WERI-Rb-1 (cell line): ENCODE data around the gene RWDD3.

ENCODE experiments used
- DNase-seq: peaks from one replicate; pipeline ENCODE4 v3.0.0-alpha.2; 2020
- H3K27ac ChIP-seq: fragments of 250-450 bp; sonication (Bioruptor Pico); 2 replicates; pipeline ENCODE4 v1.5.1; 2020; ENCODE audit warnings: mild to moderate bottlenecking, moderate library complexity
- H3K27me3 ChIP-seq: fragments of 250-450 bp; sonication (Bioruptor Pico); 2 replicates; pipeline ENCODE4 v1.5.1; 2021; ENCODE audit warnings: mild to moderate bottlenecking, low read depth, moderate library complexity; ENCODE audit not compliant: insufficient read depth, severe bottlenecking
- H3K36me3 ChIP-seq: fragments of 250-450 bp; sonication (Bioruptor Pico); 2 replicates; pipeline ENCODE4 v1.5.1; 2020; ENCODE audit warnings: mild to moderate bottlenecking, moderate library complexity
- H3K4me3 ChIP-seq: 2 replicates; pipeline ENCODE4 v1.5.1; 2011; ENCODE audit warnings: low read depth, mild to moderate bottlenecking, control low read depth, low read length
- H3K9me3 ChIP-seq: fragments of 250-450 bp; sonication (Bioruptor Pico); 2 replicates; pipeline ENCODE4 v1.5.1; 2021; ENCODE audit warnings: mild to moderate bottlenecking, moderate library complexity; ENCODE audit not compliant: severe bottlenecking
- CTCF ChIP-seq: IDR thresholded peaks from 2 replicates; pipeline ENCODE4 v1.5.1; 2011; ENCODE audit warnings: low read depth, mild to moderate bottlenecking, control low read depth, inconsistent platforms, low read length

Gene RWDD3

GRCh38 chr1:95197616-95198252, 36.3 kb upstream of the RWDD3 start:
- DNase-seq, result peak; percentile 22
- H3K4me3 ChIP-seq, result no peak overlapping the region

GRCh38 chr1:95201905-95202304, 32.1 kb upstream of the RWDD3 start:
- no peak for TF ChIP-seq CTCF
- H3K27me3 ChIP-seq, result no peaks in the 10 kb centered on the region
- H3K4me3 ChIP-seq, result no peak overlapping the region
- no peaks in the 10 kb centered on the region for H3K9me3 ChIP-seq
- no peak for DNase-seq
- H3K36me3 ChIP-seq, result no peaks in the 10 kb centered on the region
- H3K27ac ChIP-seq, result no peak overlapping the region

More at GRCh38 chr1:95197616-95198252, 36.3 kb upstream of the RWDD3 start:
- TF ChIP-seq CTCF, result no peak
- Histone ChIP-seq H3K36me3 (no peaks in the 10 kb centered on the region), H3K27ac (peak overlapping the region; percentile 32), H3K9me3 (no peaks in the 10 kb centered on the region), H3K27me3 (no peaks in the 10 kb centered on the region)

GRCh38 chr1:95203908-95204437, 30.0 kb upstream of the RWDD3 start:
- no peaks in the 10 kb centered on the region for H3K36me3 ChIP-seq
- H3K27me3 ChIP-seq, result no peaks in the 10 kb centered on the region
- no peak for TF ChIP-seq CTCF
- no peak overlapping the region for H3K27ac ChIP-seq
- no peaks in the 10 kb centered on the region for H3K9me3 ChIP-seq
- no peak for DNase-seq
- no peak overlapping the region for H3K4me3 ChIP-seq

GRCh38 chr1:95206514-95206913, 27.5 kb upstream of the RWDD3 start:
- H3K36me3 ChIP-seq, result no peaks in the 10 kb centered on the region
- no peak overlapping the region for H3K27ac ChIP-seq
- no peak overlapping the region for H3K4me3 ChIP-seq
- DNase-seq, result no peak
- no peaks in the 10 kb centered on the region for H3K27me3 ChIP-seq
- no peak for TF ChIP-seq CTCF
- no peaks in the 10 kb centered on the region for H3K9me3 ChIP-seq

GRCh38 chr1:95207223-95207935, 26.6 kb upstream of the RWDD3 start:
- Histone ChIP-seq H3K27ac (no peak overlapping the region), H3K36me3 (no peaks in the 10 kb centered on the region), H3K4me3 (no peak overlapping the region), H3K9me3 (no peaks in the 10 kb centered on the region), H3K27me3 (no peaks in the 10 kb centered on the region)
- TF ChIP-seq CTCF, result no peak
- no peak for DNase-seq

- no peak for TF ChIP-seq CTCF
These were observed 25.1 kb upstream of the RWDD3 start for GRCh38 chr1:95208876-95209275.

More at GRCh38 chr1:95208876-95209275, 25.1 kb upstream of the RWDD3 start:
- no peak overlapping the region for H3K4me3 ChIP-seq
- no peaks in the 10 kb centered on the region for H3K36me3 ChIP-seq
- H3K27me3 ChIP-seq, result no peaks in the 10 kb centered on the region
- no peaks in the 10 kb centered on the region for H3K9me3 ChIP-seq
- DNase-seq, result no peak
- H3K27ac ChIP-seq, result no peak overlapping the region
